ENCODE results near the gene SQSTM1. TPM values are rescaled to one million over a fixed set of nuclear protein-coding genes. Genes with fewer than 3 reads are reported as not detected.

SQSTM1 gene
- total RNA-seq, 3 donors from 2014 or later: 302 to 348 (median 321) TPM

- ATAC-seq (no peak), DNase-seq (no peak)
- Histone ChIP-seq H3K9me3 (no peaks in the 10 kb centered on the region), H3K4me3 (no peak overlapping the region), H3K4me1 (ENCODE audit: low read depth) (peaks cover 30% of the 10 kb centered on the region), H3K36me3 (ENCODE audit: low read depth) (peaks cover 17% of the 10 kb centered on the region)
- intact Hi-C loops (cut with DNase I, micrococcal nuclease): no loop called here
- no peak for TF ChIP-seq CTCF (IDR thresholded peaks at IDR 0.05)
Observed at GRCh38 chr5:179829732-179830435, 9.2 kb downstream of the SQSTM1 start.

- no peak for ATAC-seq
- intact Hi-C loops (cut with DNase I, micrococcal nuclease): no loop called here
- H3K4me1 ChIP-seq (ENCODE audit: low read depth): peaks cover 20% of the 10 kb centered on the region
- TF ChIP-seq CTCF (IDR thresholded peaks at IDR 0.05): no peak
- H3K36me3 ChIP-seq (ENCODE audit: low read depth): peaks cover 17% of the 10 kb centered on the region
- no peaks in the 10 kb centered on the region for H3K9me3 ChIP-seq
- no peak for DNase-seq
- no peak overlapping the region for H3K4me3 ChIP-seq
Observed at GRCh38 chr5:179830818-179831468, 10.2 kb downstream of the SQSTM1 start.

- peaks cover 7% of the 10 kb centered on the region for H3K4me1 ChIP-seq (ENCODE audit: low read depth)
- H3K4me3 ChIP-seq: no peak overlapping the region
- no peaks in the 10 kb centered on the region for H3K9me3 ChIP-seq
- TF ChIP-seq CTCF (IDR thresholded peaks at IDR 0.05): no peak
- H3K36me3 ChIP-seq (ENCODE audit: low read depth): peaks cover 17% of the 10 kb centered on the region
- intact Hi-C loops (cut with DNase I, micrococcal nuclease): no loop called here
- DNase-seq (no peak), ATAC-seq (no peak)
Observed at GRCh38 chr5:179832039-179832745, 11.5 kb downstream of the SQSTM1 start.

GRCh38 chr5:179833056-179833708, 12.5 kb downstream of the SQSTM1 start:
- Histone ChIP-seq H3K4me3 (no peak overlapping the region), H3K36me3 (ENCODE audit: low read depth) (peaks cover 17% of the 10 kb centered on the region), H3K4me1 (ENCODE audit: low read depth) (no peaks in the 10 kb centered on the region), H3K9me3 (no peaks in the 10 kb centered on the region)
- no peak for TF ChIP-seq CTCF (IDR thresholded peaks at IDR 0.05)
- ATAC-seq: no peak
- intact Hi-C loops (cut with DNase I, micrococcal nuclease): no loop called here
- DNase-seq: no peak

GRCh38 chr5:179833709-179834070, 13.0 kb downstream of the SQSTM1 start:
- TF ChIP-seq CTCF (IDR thresholded peaks at IDR 0.05): no peak
- no peaks in the 10 kb centered on the region for H3K4me1 ChIP-seq (ENCODE audit: low read depth)

More at GRCh38 chr5:179833709-179834070, 13.0 kb downstream of the SQSTM1 start:
- DNase-seq (no peak), ATAC-seq (no peak)
- Histone ChIP-seq H3K4me3 (no peak overlapping the region), H3K36me3 (ENCODE audit: low read depth) (peaks cover 17% of the 10 kb centered on the region), H3K9me3 (no peaks in the 10 kb centered on the region)
- intact Hi-C loops (cut with DNase I, micrococcal nuclease): no loop called here

Data from mucosa of descending colon (tissue), 3 donors.